H1 (cell line): ENCODE data around the gene ZSCAN30. TPM values are rescaled to one million over a fixed set of nuclear protein-coding genes. Genes with fewer than 3 reads are reported as not detected.

Source experiments
- CTCF ChIA-PET: fragments of 300-600 bp; sonication (Branson Sonifier 250); formaldehyde crosslinking; loops from one replicate; lab custom pipeline; 2021; ENCODE audit not compliant: partially characterized antibody; lab: Charles Lee
- POLR2A ChIA-PET: fragments of 300-600 bp; sonication (Branson Sonifier 250); formaldehyde crosslinking; loops from one replicate; lab custom pipeline; 2021; ENCODE audit warnings: inconsistent platforms; ENCODE audit not compliant: partially characterized antibody; lab: Charles Lee
- DNase-seq, 2 experiments: peaks; one replicate each; pipeline versions ENCODE4 v3.0.0 to v3.0.0-alpha.2; 2010 to 2022; ENCODE audit warnings: low spot score in 2 of 2, low read depth in 1 of 2, mixed read lengths in 1 of 2
- FAIRE-seq: peaks from 2 replicates; lab custom pipeline; 2011; peaks lifted over from hg19 to GRCh38; lab: Jason Lieb, UNC
- H2AFZ ChIP-seq: 2 replicates; pipeline ENCODE4 v1.8.1; 2012; ENCODE audit warnings: low read length, inconsistent platforms
- H2AK5ac ChIP-seq: 2 replicates; pipeline ENCODE4 v1.6.1; 2013; ENCODE audit warnings: low read depth, low read length
- H2BK120ac ChIP-seq: replicated peaks from 2 replicates; pipeline ENCODE3; 2013; ENCODE audit warnings: low read depth, low read length, inconsistent platforms
- H2BK12ac ChIP-seq: 2 replicates; pipeline ENCODE4 v1.6.1; 2013; ENCODE audit warnings: low read depth, low read length
- H2BK15ac ChIP-seq: 2 replicates; pipeline ENCODE4 v1.6.1; 2013; ENCODE audit warnings: low read length
- H2BK20ac ChIP-seq: 2 replicates; pipeline ENCODE4 v1.6.1; 2013; ENCODE audit warnings: low read length
- H2BK5ac ChIP-seq: 2 replicates; pipeline ENCODE4 v1.6.1; 2013; ENCODE audit warnings: low read depth, low read length
- H3K14ac ChIP-seq: 2 replicates; pipeline ENCODE4 v1.6.1; 2013; ENCODE audit warnings: inconsistent platforms; ENCODE audit not compliant: insufficient read length
- H3K18ac ChIP-seq: 2 replicates; pipeline ENCODE4 v1.6.1; 2013; ENCODE audit warnings: low read length; ENCODE audit errors: extremely low read depth
- H3K23ac ChIP-seq: 2 replicates; pipeline ENCODE4 v1.6.1; 2013; ENCODE audit warnings: inconsistent platforms; ENCODE audit not compliant: insufficient read length
- H3K23me2 ChIP-seq: 2 replicates; pipeline ENCODE4 v1.6.1; 2013; ENCODE audit warnings: low read depth, low read length
- H3K27ac ChIP-seq: 2 replicates; pipeline ENCODE4 v1.6.1; 2011; ENCODE audit warnings: low read depth, low read length, inconsistent platforms
- H3K27me3 ChIP-seq, 4 experiments: replicated peaks in 1 of 4; 1 replicate in 1 of 4; 2 replicates in 3 of 4; pipeline versions ENCODE4 v1.6.1 to v1.8.1; 2011 to 2013; ENCODE audit warnings: low read length in 3 of 4, mild to moderate bottlenecking in 3 of 4, inconsistent platforms in 2 of 4, mixed read lengths in 2 of 4, moderate library complexity in 1 of 4; ENCODE audit not compliant: control insufficient read depth in 3 of 4, insufficient read depth in 3 of 4; ENCODE audit errors: extremely low read depth in 1 of 4
- H3K36me3 ChIP-seq, 4 experiments: 2 replicates each; pipeline versions ENCODE4 v1.6.1 to v1.8.1; 2011 to 2013; ENCODE audit warnings: mild to moderate bottlenecking in 4 of 4, low read length in 3 of 4, moderate library complexity in 2 of 4, control low read depth in 1 of 4, inconsistent platforms in 1 of 4; ENCODE audit not compliant: insufficient read depth in 4 of 4, control insufficient read depth in 2 of 4
- H3K4ac ChIP-seq: replicated peaks from 2 replicates; pipeline ENCODE3; 2013; ENCODE audit warnings: low read length, low read depth, mixed read lengths, inconsistent platforms; ENCODE audit not compliant: insufficient read length
- H3K4me1 ChIP-seq, 4 experiments: replicated peaks in 1 of 4; 1 replicate in 1 of 4; 2 replicates in 3 of 4; pipeline versions ENCODE4 v1.6.1 to v1.8.1; 2011 to 2013; ENCODE audit warnings: low read length in 3 of 4, inconsistent platforms in 2 of 4, mixed read lengths in 1 of 4; ENCODE audit not compliant: insufficient read depth in 4 of 4, control insufficient read depth in 3 of 4
- H3K4me2 ChIP-seq, 2 experiments: 2 replicates each; pipeline versions ENCODE4 v1.6.1 to v1.8.1; 2011 to 2013; ENCODE audit warnings: low read depth in 2 of 2, low read length in 2 of 2, control low read depth in 1 of 2, inconsistent platforms in 1 of 2, mild to moderate bottlenecking in 1 of 2; ENCODE audit not compliant: insufficient read depth in 1 of 2
- H3K4me3 ChIP-seq, 4 experiments: fragments of 200-600, 300-600 bp in 1 of 4; sonication (generic), shearing (Covaris generic), sonication (Bioruptor Twin) in 1 of 4; 2 replicates each; pipeline versions ENCODE4 v1.5.1 to v1.8.1; 2011 to 2016; ENCODE audit warnings: low read length in 4 of 4, low read depth in 3 of 4, control low read depth in 2 of 4, inconsistent platforms in 2 of 4, mild to moderate bottlenecking in 2 of 4, mixed read lengths in 1 of 4, moderate library complexity in 1 of 4; ENCODE audit not compliant: insufficient read depth in 2 of 4; ENCODE audit errors: extremely low read depth in 1 of 4
- H3K56ac ChIP-seq: replicated peaks from 2 replicates; pipeline ENCODE3; 2013; ENCODE audit warnings: low read depth, mild to moderate bottlenecking, mixed read lengths, low read length, inconsistent platforms; ENCODE audit not compliant: insufficient read length
- H3K79me1 ChIP-seq: 2 replicates; pipeline ENCODE4 v1.6.1; 2013; ENCODE audit warnings: low read depth, low read length, control low read depth
- H3K79me2 ChIP-seq, 2 experiments: 2 replicates each; pipeline versions ENCODE4 v1.6.1 to v1.8.1; 2012 to 2013; ENCODE audit warnings: low read length in 2 of 2, mild to moderate bottlenecking in 2 of 2, inconsistent platforms in 1 of 2; ENCODE audit not compliant: insufficient read depth in 2 of 2, control insufficient read depth in 1 of 2
- H3K9ac ChIP-seq, 4 experiments: replicated peaks in 1 of 4; 1 replicate in 1 of 4; 2 replicates in 3 of 4; pipeline versions ENCODE4 v1.6.1 to v1.8.1; 2011 to 2013; ENCODE audit warnings: low read depth in 3 of 4, low read length in 3 of 4, control low read depth in 2 of 4, mild to moderate bottlenecking in 2 of 4, moderate library complexity in 2 of 4, inconsistent platforms in 1 of 4; ENCODE audit errors: extremely low read depth in 1 of 4
- H3K9me3 ChIP-seq, 2 experiments: 2 replicates each; pipeline versions ENCODE4 v1.6.1 to v1.8.1; 2012 to 2013; ENCODE audit warnings: mild to moderate bottlenecking in 2 of 2, moderate library complexity in 2 of 2, control low read depth in 1 of 2, inconsistent platforms in 1 of 2, low read depth in 1 of 2, low read length in 1 of 2, mixed read lengths in 1 of 2; ENCODE audit not compliant: insufficient read depth in 2 of 2
- H4K20me1 ChIP-seq, 2 experiments: replicated peaks in 1 of 2; 2 replicates each; pipeline versions ENCODE3 to v1.8.1; 2011 to 2013; ENCODE audit warnings: inconsistent platforms in 2 of 2, low read length in 2 of 2, mild to moderate bottlenecking in 1 of 2; ENCODE audit not compliant: insufficient read depth in 2 of 2, control insufficient read depth in 1 of 2
- H4K5ac ChIP-seq: 2 replicates; pipeline ENCODE4 v1.6.1; 2013; ENCODE audit warnings: low read length, low read depth, mixed read lengths, inconsistent platforms; ENCODE audit not compliant: insufficient read length
- H4K8ac ChIP-seq: 2 replicates; pipeline ENCODE4 v1.8.0; 2013; ENCODE audit warnings: mild to moderate bottlenecking, moderate library complexity, low read length, inconsistent platforms; ENCODE audit not compliant: insufficient read depth; ENCODE audit errors: extremely low read depth
- H4K91ac ChIP-seq: replicated peaks from 2 replicates; pipeline ENCODE3; 2013; ENCODE audit warnings: low read length, mixed read lengths, inconsistent platforms; ENCODE audit not compliant: insufficient read length
- RBBP5 ChIP-seq: IDR thresholded peaks from 2 replicates; pipeline ENCODE4 v1.7.1; 2012; ENCODE audit warnings: low read depth, mild to moderate bottlenecking, inconsistent platforms, low read length, moderate library complexity, borderline replicate concordance
- WGBS, 2 experiments: shearing (Covaris generic) in 1 of 2; methylation state at CpG; one replicate each; pipeline versions ENCODE4 v1.1.6 to v1.1.7; 2013 to 2015; ENCODE audit warnings: low lambda C conversion rate in 2 of 2, mixed read lengths in 2 of 2, inconsistent platforms in 1 of 2, low coverage in 1 of 2, missing lambda C conversion rate in 1 of 2; ENCODE audit not compliant: insufficient replicate concordance in 2 of 2, insufficient coverage in 1 of 2, insufficient read length in 1 of 2; ENCODE audit errors: extremely low coverage in 1 of 2, missing lambda C conversion rate in 1 of 2; 5-methylcytosine and 5-hydroxymethylcytosine counted together
- polyA plus RNA-seq, 7 experiments: library from polyadenylated mRNA; depleted of rRNA in 3 of 7; stranded (reverse) in 5 of 7; unstranded in 2 of 7; fragments of >200 nt in 5 of 7; fragments of 200-250 nt in 2 of 7; gene quantifications; 1 replicate in 5 of 7; 2 replicates in 1 of 7; 4 replicates in 1 of 7; pipeline versions ENCODE4 v1.2.1 to v1.2.3, GENCODE V29; 2011 to 2013; ENCODE audit warnings: missing spikeins in 2 of 7, mixed read lengths in 2 of 7
- total RNA-seq: library from RNA; stranded (reverse); fragmentation: NEBNext Ultra II Directional; extraction: Animal tissue kit (Norgen Biotek cat#: 25700); gene quantifications from 2 replicates; pipeline ENCODE4 v1.2.1, GENCODE V29; 2021

Gene ZSCAN30
- total and polyA plus RNA-seq, 2 of the 8 experiments (the other 6 are each of a cell fraction or from before 2014, with no cell fraction given), result 4.4 to 10.3 TPM

GRCh38 chr18:35284841-35285240 lies 5.2 kb downstream of the ZSCAN30 start:
- no peak overlapping the region for H2BK20ac ChIP-seq
- peaks cover 12% of the 10 kb centered on the region for H3K79me1 ChIP-seq
- no peak overlapping the region for H2AFZ ChIP-seq
- H2BK5ac ChIP-seq, result no peak overlapping the region
- FAIRE-seq, result no peak
- peaks cover 0 to 34% of the 10 kb centered on the region in 2 experiments; a peak in 2 of 4 replicates for H3K79me2 ChIP-seq
- peaks cover 0 to 14% (median 5%) of the 10 kb centered on the region in 4 experiments; a peak in 5 of 8 replicates for H3K36me3 ChIP-seq
- H2BK120ac ChIP-seq, result no peak overlapping the region
- ChIA-PET CTCF (interaction anchor here (1.8 kb wide), 1 partner anchor 17 kb away, joined by 6 read pairs; no protein-coding TSS in a partner anchor), POLR2A (no interaction called here)
- H3K27ac ChIP-seq, result no peak overlapping the region
- H3K27me3 ChIP-seq, result no peaks in the 10 kb centered on the region
- H2AK5ac ChIP-seq, result no peak overlapping the region
- no peak overlapping the region for H3K23ac ChIP-seq
- H3K23me2 ChIP-seq, result peaks cover 5% of the 10 kb centered on the region; the same call in 1 of the 2 replicates
- no peak overlapping the region for H3K18ac ChIP-seq
- H3K56ac ChIP-seq, result no peak overlapping the region
- no peak overlapping the region for H4K8ac ChIP-seq
- TF ChIP-seq RBBP5, result no peak
- TF ChIP-seq, all 59 proteins: peak for 0
- Histone ChIP-seq H4K5ac (no peak overlapping the region), H3K4ac (no peak overlapping the region), H3K14ac (no peak overlapping the region), H2BK12ac (no peak overlapping the region), H3K4me3 (no peak overlapping the region), H4K20me1 (no peaks in the 10 kb centered on the region), H3K4me2 (no peak overlapping the region), H2BK15ac (no peak overlapping the region), H3K9me3 (peaks cover 17 to 23% of the 10 kb centered on the region in 2 experiments), H4K91ac (no peak overlapping the region), H3K4me1 (peaks cover 0 to 6% (median 0%) of the 10 kb centered on the region in 4 experiments; a peak in 1 of 7 replicates), H3K9ac (no peak overlapping the region)
- DNase-seq, result no peak
- 97% methylated on average over 3 of the region's 3 CpGs; no CpG with 5 or more reads in 1 of the 2 experiments for whole genome bisulfite sequencing, 2 experiments
